IMR-90 (cell line): ENCODE results near the gene SSTR1.

Source experiments
- BHLHE40 ChIP-seq: fragments of 150-350 bp; IDR thresholded peaks from 2 replicates; pipeline ENCODE4 v1.6.1; 2016; ENCODE audit warnings: mild to moderate bottlenecking, low read depth, low read length
- CEBPB ChIP-seq: IDR thresholded peaks from 2 replicates; pipeline ENCODE4 v1.6.1; 2012; ENCODE audit warnings: low read depth, low read length, improper control_type of control experiment
- ELK1 ChIP-seq: fragments of 150-350 bp; IDR thresholded peaks from 2 replicates; pipeline ENCODE4 v1.6.1; 2016; ENCODE audit warnings: low read depth, mild to moderate bottlenecking, low read length, moderate library complexity, borderline replicate concordance
- MAFK ChIP-seq: IDR thresholded peaks from 2 replicates; pipeline ENCODE4 v1.6.1; 2012; ENCODE audit warnings: low read depth, low read length, improper control_type of control experiment
- MXI1 ChIP-seq: IDR thresholded peaks from 2 replicates; pipeline ENCODE4 v1.6.1; 2012; ENCODE audit warnings: low read depth, mild to moderate bottlenecking, low read length, moderate library complexity, borderline replicate concordance
- POLR2A ChIP-seq: IDR thresholded peaks from 2 replicates; pipeline ENCODE4 v1.6.1; 2012; ENCODE audit warnings: mild to moderate bottlenecking, low read depth, low read length
- SMC3 ChIP-seq: fragments of 150-350 bp; IDR thresholded peaks from 2 replicates; pipeline ENCODE4 v1.6.1; 2016; ENCODE audit warnings: low read depth, mild to moderate bottlenecking, antibody characterized with exemption, low read length, moderate library complexity
- USF2 ChIP-seq: fragments of 150-350 bp; IDR thresholded peaks from 2 replicates; pipeline ENCODE4 v1.6.1; 2017; ENCODE audit warnings: mild to moderate bottlenecking, antibody characterized with exemption, low read length, low read depth
- TF ChIP-seq, protein P1 (sequence below): conservative IDR thresholded peaks from 2 replicates; pipeline ENCODE4 v1.5.1; 2012; ENCODE audit warnings: mild to moderate bottlenecking, low read depth, low read length, improper control_type of control experiment

DNA sequence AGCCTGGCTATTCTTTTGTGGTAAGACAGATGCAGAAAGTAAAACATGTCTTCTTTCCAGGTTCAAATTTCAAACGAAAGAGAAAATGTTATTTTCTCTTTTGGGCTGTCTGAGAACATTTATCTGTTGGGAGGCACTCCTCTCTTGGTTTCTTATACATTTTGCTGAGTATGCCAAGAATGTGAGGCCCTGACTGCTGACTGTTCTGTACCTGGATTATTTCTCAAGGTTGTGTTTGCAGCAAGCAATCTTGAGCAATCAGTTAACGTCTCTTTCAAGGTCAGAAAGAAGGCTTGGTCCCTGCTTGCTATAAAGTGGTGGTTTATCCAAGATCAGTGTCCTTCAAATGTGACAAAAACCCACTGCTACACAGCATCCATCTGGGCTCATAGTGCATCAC is 9.8 kb downstream of the SSTR1 start:
- TF ChIP-seq ELK1 (no peak), POLR2A (no peak), MXI1 (no peak), SMC3 (no peak), MAFK (no peak), CEBPB (no peak), BHLHE40 (no peak), USF2 (no peak)
- TF ChIP-seq, protein P1, sequence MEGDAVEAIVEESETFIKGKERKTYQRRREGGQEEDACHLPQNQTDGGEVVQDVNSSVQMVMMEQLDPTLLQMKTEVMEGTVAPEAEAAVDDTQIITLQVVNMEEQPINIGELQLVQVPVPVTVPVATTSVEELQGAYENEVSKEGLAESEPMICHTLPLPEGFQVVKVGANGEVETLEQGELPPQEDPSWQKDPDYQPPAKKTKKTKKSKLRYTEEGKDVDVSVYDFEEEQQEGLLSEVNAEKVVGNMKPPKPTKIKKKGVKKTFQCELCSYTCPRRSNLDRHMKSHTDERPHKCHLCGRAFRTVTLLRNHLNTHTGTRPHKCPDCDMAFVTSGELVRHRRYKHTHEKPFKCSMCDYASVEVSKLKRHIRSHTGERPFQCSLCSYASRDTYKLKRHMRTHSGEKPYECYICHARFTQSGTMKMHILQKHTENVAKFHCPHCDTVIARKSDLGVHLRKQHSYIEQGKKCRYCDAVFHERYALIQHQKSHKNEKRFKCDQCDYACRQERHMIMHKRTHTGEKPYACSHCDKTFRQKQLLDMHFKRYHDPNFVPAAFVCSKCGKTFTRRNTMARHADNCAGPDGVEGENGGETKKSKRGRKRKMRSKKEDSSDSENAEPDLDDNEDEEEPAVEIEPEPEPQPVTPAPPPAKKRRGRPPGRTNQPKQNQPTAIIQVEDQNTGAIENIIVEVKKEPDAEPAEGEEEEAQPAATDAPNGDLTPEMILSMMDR = no peak
